Camera-type eye (tissue), 1 donor: ENCODE measurements around the gene AKAP4. TPM values are rescaled to one million over a fixed set of nuclear protein-coding genes. Genes with fewer than 3 reads are reported as not detected.

ENCODE experiments used
- total RNA-seq: library from RNA; depleted of rRNA; stranded (reverse); fragments of >200 nt; gene quantifications from one replicate; pipeline ENCODE4 v1.2.3, GENCODE V29; 2014

Gene AKAP4
- not detected for total RNA-seq

GRCh38 chrX:50200907-50201306 lies at the start of gene AKAP4:
Gene AKAP4 (minus strand): TSS chrX:50201007. CDS start chrX:50200889, 118 bp downstream.

GRCh38 chrX:50204364-50204899 lies 3.6 kb upstream of the AKAP4 start, which contains the start of gene CCNB3:
Gene CCNB3 (plus strand): TSS chrX:50204765. CDS start chrX:50285164, 80,399 bp downstream.

Other genes starting within 250 kb of the AKAP4 start
- gene CCNB3, start 3.8 kb upstream of the AKAP4 start, total RNA-seq: 10.1 TPM